HepG2 (cell line): ENCODE results near the gene PARP15. TPM values are rescaled to one million over a fixed set of nuclear protein-coding genes. Genes with fewer than 3 reads are reported as not detected.

Source experiments
- BCL6 ChIP-seq: IDR thresholded peaks from 2 replicates; pipeline ENCODE4 v1.6.1; 2016; ENCODE audit warnings: missing genetic modification reagents, missing compliant biosample characterization
- DPF2 ChIP-seq: sonication (generic); formaldehyde crosslinking; IDR thresholded peaks from 2 replicates; pipeline ENCODE4 v1.4.0; 2020; ENCODE audit warnings: mild to moderate bottlenecking, low read depth, missing genetic modification reagents, borderline replicate concordance
- KLF16 ChIP-seq, 2 experiments: sonication (generic) in 1 of 2; formaldehyde crosslinking in 1 of 2; IDR thresholded peaks; 2 replicates each; pipeline versions ENCODE4 v1.6.1 to v1.8.0; 2016 to 2023; ENCODE audit warnings: missing genetic modification reagents in 2 of 2, missing compliant biosample characterization in 1 of 2
- STAG1 ChIP-seq: sonication (generic); formaldehyde crosslinking; IDR thresholded peaks from 2 replicates; pipeline ENCODE4 v1.4.0; 2020; ENCODE audit warnings: missing genetic modification reagents
- ZFP90 ChIP-seq: sonication (generic); formaldehyde crosslinking; IDR thresholded peaks from 2 replicates; pipeline ENCODE4 v1.8.0; 2022; ENCODE audit warnings: missing genetic modification reagents, mild to moderate bottlenecking, inconsistent platforms, borderline replicate concordance
- ZNF205 ChIP-seq: IDR thresholded peaks from 2 replicates; pipeline ENCODE4 v1.6.1; 2018; ENCODE audit warnings: missing biosample characterization, missing genetic modification reagents
- ZNF564 ChIP-seq: sonication (generic); formaldehyde crosslinking; IDR thresholded peaks from 2 replicates; pipeline ENCODE4 v1.8.1; 2023; ENCODE audit warnings: mild to moderate bottlenecking, missing genetic modification reagents
- ZSCAN29 ChIP-seq: sonication (generic); formaldehyde crosslinking; conservative IDR thresholded peaks from 2 replicates; pipeline ENCODE4 v1.4.0; 2020; ENCODE audit warnings: mild to moderate bottlenecking, missing genetic modification reagents
- polyA plus RNA-seq, 8 experiments: library from polyadenylated mRNA; depleted of rRNA in 3 of 8; stranded (reverse) in 7 of 8; unstranded in 1 of 8; fragments of >200 nt; fragmentation: Illumina TruSeq in 4 of 8; extraction: Trizol in 4 of 8; gene quantifications; 2 replicates each; pipeline versions ENCODE4 v1.2.1 to v1.2.3, GENCODE V29; 2011 to 2016; ENCODE audit warnings: low read depth in 4 of 8, missing spikeins in 1 of 8, mixed read lengths in 1 of 8; ENCODE audit not compliant: insufficient read depth in 1 of 8
- total RNA-seq, 5 experiments: library from RNA; depleted of rRNA; stranded (reverse); fragments of >200 nt; fragmentation: Illumina TruSeq; extraction: Trizol; gene quantifications; 2 replicates each; pipeline ENCODE4 v1.2.3, GENCODE V29; 2016; ENCODE audit warnings: low read depth in 1 of 5
- TF ChIP-seq, protein P1 (sequence below): sonication (generic); formaldehyde crosslinking; IDR thresholded peaks from 2 replicates; pipeline ENCODE4; 2020; ENCODE audit warnings: missing genetic modification reagents, mild to moderate bottlenecking, borderline replicate concordance
- TF ChIP-seq, protein P2 (sequence below): IDR thresholded peaks from 2 replicates; pipeline ENCODE4 v1.6.1; 2016
- TF ChIP-seq, protein P3 (sequence below): sonication (generic); formaldehyde crosslinking; IDR thresholded peaks from 2 replicates; pipeline ENCODE4 v1.4.0; 2020; ENCODE audit warnings: missing genetic modification reagents
- TF ChIP-seq, protein P4 (sequence below): sonication (generic); formaldehyde crosslinking; IDR thresholded peaks from 2 replicates; pipeline ENCODE4 v1.4.0; 2020; ENCODE audit warnings: missing genetic modification reagents
- TF ChIP-seq, protein P5 (sequence below): sonication (generic); formaldehyde crosslinking; IDR thresholded peaks from 2 replicates; pipeline ENCODE4 v1.4.0; 2020; ENCODE audit warnings: missing genetic modification reagents, borderline replicate concordance

The PARP15 gene
- total and polyA plus RNA-seq, 2 of the 13 experiments (the other 11 are each of a cell fraction or from before 2014, with no cell fraction given) = 0.02 TPM; not detected in 1

DNA sequence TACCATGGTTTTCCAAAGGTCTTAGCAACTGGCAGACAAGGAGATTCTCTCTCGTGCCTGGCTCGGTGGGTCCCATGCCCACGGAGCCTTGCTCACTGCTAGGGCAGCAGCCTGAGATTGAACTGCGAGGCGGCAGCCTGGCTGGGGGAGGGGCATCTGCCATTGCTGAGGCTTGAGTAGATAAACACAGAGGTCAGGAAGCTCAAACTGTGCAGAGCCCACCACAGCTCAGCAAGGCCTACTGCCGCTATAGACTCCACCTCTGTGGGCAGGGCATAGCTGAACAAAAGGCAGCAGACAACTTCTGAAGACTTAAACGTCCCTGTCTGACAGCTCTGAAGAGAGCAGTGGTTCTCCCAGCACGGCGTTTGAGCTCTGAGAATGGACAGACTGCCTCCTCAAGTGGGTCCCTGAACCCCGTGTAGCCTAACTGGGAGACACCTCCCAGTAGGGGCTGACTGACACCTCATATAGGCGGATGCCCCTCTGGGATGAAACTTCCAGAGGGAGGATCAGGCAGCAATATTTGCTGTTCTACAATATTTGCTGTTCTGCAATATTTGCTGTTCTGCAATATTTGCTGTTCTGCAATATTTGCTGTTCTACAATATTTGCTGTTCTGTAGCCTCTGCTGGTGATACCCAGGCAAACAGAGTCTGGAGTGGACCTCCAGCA, 73.9 kb downstream of the PARP15 start (continued):
- TF ChIP-seq ZNF205 = peak; percentile 83
- peak; percentile 65; the same call in 1 of the 2 replicates for TF ChIP-seq ZFP90
- peak; percentile 98 for TF ChIP-seq DPF2 (CRISPR knock-in tag)
- peak; percentile 94 for TF ChIP-seq ZNF564
- TF ChIP-seq, protein P1, sequence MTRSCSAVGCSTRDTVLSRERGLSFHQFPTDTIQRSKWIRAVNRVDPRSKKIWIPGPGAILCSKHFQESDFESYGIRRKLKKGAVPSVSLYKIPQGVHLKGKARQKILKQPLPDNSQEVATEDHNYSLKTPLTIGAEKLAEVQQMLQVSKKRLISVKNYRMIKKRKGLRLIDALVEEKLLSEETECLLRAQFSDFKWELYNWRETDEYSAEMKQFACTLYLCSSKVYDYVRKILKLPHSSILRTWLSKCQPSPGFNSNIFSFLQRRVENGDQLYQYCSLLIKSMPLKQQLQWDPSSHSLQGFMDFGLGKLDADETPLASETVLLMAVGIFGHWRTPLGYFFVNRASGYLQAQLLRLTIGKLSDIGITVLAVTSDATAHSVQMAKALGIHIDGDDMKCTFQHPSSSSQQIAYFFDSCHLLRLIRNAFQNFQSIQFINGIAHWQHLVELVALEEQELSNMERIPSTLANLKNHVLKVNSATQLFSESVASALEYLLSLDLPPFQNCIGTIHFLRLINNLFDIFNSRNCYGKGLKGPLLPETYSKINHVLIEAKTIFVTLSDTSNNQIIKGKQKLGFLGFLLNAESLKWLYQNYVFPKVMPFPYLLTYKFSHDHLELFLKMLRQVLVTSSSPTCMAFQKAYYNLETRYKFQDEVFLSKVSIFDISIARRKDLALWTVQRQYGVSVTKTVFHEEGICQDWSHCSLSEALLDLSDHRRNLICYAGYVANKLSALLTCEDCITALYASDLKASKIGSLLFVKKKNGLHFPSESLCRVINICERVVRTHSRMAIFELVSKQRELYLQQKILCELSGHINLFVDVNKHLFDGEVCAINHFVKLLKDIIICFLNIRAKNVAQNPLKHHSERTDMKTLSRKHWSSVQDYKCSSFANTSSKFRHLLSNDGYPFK (CRISPR knock-in tag) = peak; percentile 32; the same call in 1 of the 2 replicates
- TF ChIP-seq ZSCAN29 = 0 out of 2 replicates have a peak, but pooled peaks have one; percentile 68
- peak; percentile 14; the same call in 1 of the 2 replicates for TF ChIP-seq STAG1 (CRISPR knock-in tag)
- TF ChIP-seq, protein P2, sequence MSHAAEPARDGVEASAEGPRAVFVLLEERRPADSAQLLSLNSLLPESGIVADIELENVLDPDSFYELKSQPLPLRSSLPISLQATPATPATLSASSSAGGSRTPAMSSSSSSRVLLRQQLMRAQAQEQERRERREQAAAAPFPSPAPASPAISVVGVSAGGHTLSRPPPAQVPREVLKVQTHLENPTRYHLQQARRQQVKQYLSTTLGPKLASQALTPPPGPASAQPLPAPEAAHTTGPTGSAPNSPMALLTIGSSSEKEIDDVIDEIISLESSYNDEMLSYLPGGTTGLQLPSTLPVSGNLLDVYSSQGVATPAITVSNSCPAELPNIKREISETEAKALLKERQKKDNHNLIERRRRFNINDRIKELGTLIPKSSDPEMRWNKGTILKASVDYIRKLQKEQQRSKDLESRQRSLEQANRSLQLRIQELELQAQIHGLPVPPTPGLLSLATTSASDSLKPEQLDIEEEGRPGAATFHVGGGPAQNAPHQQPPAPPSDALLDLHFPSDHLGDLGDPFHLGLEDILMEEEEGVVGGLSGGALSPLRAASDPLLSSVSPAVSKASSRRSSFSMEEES (CRISPR knock-in tag) = peak; percentile 64; the same call in 1 of the 2 replicates
- TF ChIP-seq, protein P3, sequence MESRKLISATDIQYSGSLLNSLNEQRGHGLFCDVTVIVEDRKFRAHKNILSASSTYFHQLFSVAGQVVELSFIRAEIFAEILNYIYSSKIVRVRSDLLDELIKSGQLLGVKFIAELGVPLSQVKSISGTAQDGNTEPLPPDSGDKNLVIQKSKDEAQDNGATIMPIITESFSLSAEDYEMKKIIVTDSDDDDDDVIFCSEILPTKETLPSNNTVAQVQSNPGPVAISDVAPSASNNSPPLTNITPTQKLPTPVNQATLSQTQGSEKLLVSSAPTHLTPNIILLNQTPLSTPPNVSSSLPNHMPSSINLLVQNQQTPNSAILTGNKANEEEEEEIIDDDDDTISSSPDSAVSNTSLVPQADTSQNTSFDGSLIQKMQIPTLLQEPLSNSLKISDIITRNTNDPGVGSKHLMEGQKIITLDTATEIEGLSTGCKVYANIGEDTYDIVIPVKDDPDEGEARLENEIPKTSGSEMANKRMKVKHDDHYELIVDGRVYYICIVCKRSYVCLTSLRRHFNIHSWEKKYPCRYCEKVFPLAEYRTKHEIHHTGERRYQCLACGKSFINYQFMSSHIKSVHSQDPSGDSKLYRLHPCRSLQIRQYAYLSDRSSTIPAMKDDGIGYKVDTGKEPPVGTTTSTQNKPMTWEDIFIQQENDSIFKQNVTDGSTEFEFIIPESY (CRISPR knock-in tag) = peak; percentile 72; the same call in 1 of the 2 replicates
- TF ChIP-seq, protein P4, sequence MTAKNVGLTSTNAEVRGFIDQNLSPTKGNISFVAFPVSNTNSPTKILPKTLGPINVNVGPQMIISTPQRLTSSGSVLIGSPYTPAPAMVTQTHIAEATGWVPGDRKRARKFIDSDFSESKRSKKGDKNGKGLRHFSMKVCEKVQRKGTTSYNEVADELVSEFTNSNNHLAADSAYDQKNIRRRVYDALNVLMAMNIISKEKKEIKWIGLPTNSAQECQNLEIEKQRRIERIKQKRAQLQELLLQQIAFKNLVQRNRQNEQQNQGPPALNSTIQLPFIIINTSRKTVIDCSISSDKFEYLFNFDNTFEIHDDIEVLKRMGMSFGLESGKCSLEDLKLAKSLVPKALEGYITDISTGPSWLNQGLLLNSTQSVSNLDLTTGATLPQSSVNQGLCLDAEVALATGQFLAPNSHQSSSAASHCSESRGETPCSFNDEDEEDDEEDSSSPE = peak; percentile 51; the same call in 1 of the 2 replicates
- TF ChIP-seq KLF16 (CRISPR knock-in tag; IDR thresholded peaks at IDR 0.05) = peak in 1 of 2 experiments; percentile 98; a peak in 2 of 4 replicates
- TF ChIP-seq, protein P5, sequence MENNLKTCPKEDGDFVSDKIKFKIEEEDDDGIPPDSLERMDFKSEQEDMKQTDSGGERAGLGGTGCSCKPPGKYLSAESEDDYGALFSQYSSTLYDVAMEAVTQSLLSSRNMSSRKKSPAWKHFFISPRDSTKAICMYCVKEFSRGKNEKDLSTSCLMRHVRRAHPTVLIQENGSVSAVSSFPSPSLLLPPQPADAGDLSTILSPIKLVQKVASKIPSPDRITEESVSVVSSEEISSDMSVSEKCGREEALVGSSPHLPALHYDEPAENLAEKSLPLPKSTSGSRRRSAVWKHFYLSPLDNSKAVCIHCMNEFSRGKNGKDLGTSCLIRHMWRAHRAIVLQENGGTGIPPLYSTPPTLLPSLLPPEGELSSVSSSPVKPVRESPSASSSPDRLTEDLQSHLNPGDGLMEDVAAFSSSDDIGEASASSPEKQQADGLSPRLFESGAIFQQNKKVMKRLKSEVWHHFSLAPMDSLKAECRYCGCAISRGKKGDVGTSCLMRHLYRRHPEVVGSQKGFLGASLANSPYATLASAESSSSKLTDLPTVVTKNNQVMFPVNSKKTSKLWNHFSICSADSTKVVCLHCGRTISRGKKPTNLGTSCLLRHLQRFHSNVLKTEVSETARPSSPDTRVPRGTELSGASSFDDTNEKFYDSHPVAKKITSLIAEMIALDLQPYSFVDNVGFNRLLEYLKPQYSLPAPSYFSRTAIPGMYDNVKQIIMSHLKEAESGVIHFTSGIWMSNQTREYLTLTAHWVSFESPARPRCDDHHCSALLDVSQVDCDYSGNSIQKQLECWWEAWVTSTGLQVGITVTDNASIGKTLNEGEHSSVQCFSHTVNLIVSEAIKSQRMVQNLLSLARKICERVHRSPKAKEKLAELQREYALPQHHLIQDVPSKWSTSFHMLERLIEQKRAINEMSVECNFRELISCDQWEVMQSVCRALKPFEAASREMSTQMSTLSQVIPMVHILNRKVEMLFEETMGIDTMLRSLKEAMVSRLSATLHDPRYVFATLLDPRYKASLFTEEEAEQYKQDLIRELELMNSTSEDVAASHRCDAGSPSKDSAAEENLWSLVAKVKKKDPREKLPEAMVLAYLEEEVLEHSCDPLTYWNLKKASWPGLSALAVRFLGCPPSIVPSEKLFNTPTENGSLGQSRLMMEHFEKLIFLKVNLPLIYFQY (CRISPR knock-in tag) = peak; percentile 43; the same call in 1 of the 2 replicates
- TF ChIP-seq BCL6 (CRISPR knock-in tag) = peak; percentile 98
